K562 (cell line): Measurements from ENCODE around the gene CTDSP2. TPM values are rescaled to one million over a fixed set of nuclear protein-coding genes. Genes with fewer than 3 reads are reported as not detected.

Experiments used
- ATAC-seq: fragments of 200-7000 bp; cut with Tn5 transposase; 3 replicates; pipeline ENCODE4 v1.9.1; 2020; ENCODE audit warnings: moderate library complexity
- BruUV-seq: library from RNA; stranded (reverse); fragments of 400-500 nt; replicated peaks from 2 replicates; lab custom pipeline; 2021; lab: Mats Ljungman, UMichigan
- CTCF ChIA-PET: fragments of 300-600 bp; formaldehyde crosslinking; extraction: SDS; loops from one replicate; lab custom pipeline; 2021; ENCODE audit warnings: low intra/inter-chr PET ratio; lab: Yijun Ruan, JAX
- POLR2A ChIA-PET: fragments of 300-600, 350-650 bp; sonication (Branson Sonifier 250); formaldehyde crosslinking; extraction: SDS; loops from one replicate; lab custom pipeline; 2021; ENCODE audit warnings: antibody characterized with exemption, inconsistent platforms; lab: Yijun Ruan, JAX
- DNase-seq, 4 experiments: peaks; one replicate each; pipeline versions ENCODE4 v3.0.0 to v3.0.0-alpha.2; 2011 to 2018; ENCODE audit warnings: low spot score in 3 of 4, mixed read lengths in 3 of 4; ENCODE audit errors: extremely low read depth in 1 of 4
- FAIRE-seq: peaks from 2 replicates; lab custom pipeline; 2011; peaks lifted over from hg19 to GRCh38; lab: Jason Lieb, UNC
- H2AFZ ChIP-seq: 2 replicates; pipeline ENCODE4 v1.6.0; 2011; ENCODE audit warnings: low read depth, low read length, control low read depth, inconsistent platforms
- H3K27ac ChIP-seq: fragments of 200-600 bp; 3 replicates; pipeline ENCODE4 v1.8.0; 2011; ENCODE audit warnings: low read depth, mild to moderate bottlenecking, control low read depth, inconsistent platforms, low read length, moderate library complexity, mixed read lengths; ENCODE audit errors: extremely low read depth
- H3K27me3 ChIP-seq, 2 experiments: fragments of 300-600 bp in 1 of 2; 2 replicates in 1 of 2; 3 replicates in 1 of 2; pipeline versions ENCODE4 v1.6.0 to v1.8.0; 2011; ENCODE audit warnings: inconsistent platforms in 2 of 2, low read length in 2 of 2, mild to moderate bottlenecking in 1 of 2, mixed read lengths in 1 of 2, moderate library complexity in 1 of 2; ENCODE audit not compliant: control insufficient read depth in 2 of 2, insufficient read depth in 2 of 2
- H3K36me3 ChIP-seq: fragments of 300-600 bp; 3 replicates; pipeline ENCODE4 v1.8.0; 2011; ENCODE audit warnings: mild to moderate bottlenecking, low read length, inconsistent platforms; ENCODE audit not compliant: control insufficient read depth, insufficient read depth
- H3K4me1 ChIP-seq, 2 experiments: fragments of 200-600 bp in 1 of 2; replicated peaks in 1 of 2; 2 replicates in 1 of 2; 3 replicates in 1 of 2; pipeline versions ENCODE4 v1.5.1 to v1.8.0; 2011; ENCODE audit warnings: inconsistent platforms in 2 of 2, low read length in 2 of 2, mild to moderate bottlenecking in 1 of 2, mixed read lengths in 1 of 2, moderate library complexity in 1 of 2; ENCODE audit not compliant: control insufficient read depth in 2 of 2, insufficient read depth in 2 of 2
- H3K4me2 ChIP-seq: 2 replicates; pipeline ENCODE4 v1.6.1; 2011; ENCODE audit warnings: low read length, control low read depth, inconsistent platforms, mixed read lengths; ENCODE audit not compliant: insufficient read depth
- H3K4me3 ChIP-seq: fragments of 200-600 bp; sonication (generic), shearing (Covaris generic); 2 replicates; pipeline ENCODE4 v1.5.1; 2016; ENCODE audit warnings: control low read depth, inconsistent platforms
- H3K79me2 ChIP-seq: fragments of 200-600 bp; 3 replicates; pipeline ENCODE4 v1.8.0; 2011; ENCODE audit warnings: low read length, inconsistent platforms; ENCODE audit not compliant: control insufficient read depth, insufficient read depth
- H3K9ac ChIP-seq, 2 experiments: 2 replicates each; pipeline versions ENCODE4 v1.6.0 to v1.6.1; 2011; ENCODE audit warnings: low read depth in 2 of 2, low read length in 2 of 2, control low read depth in 1 of 2, inconsistent platforms in 1 of 2, mild to moderate bottlenecking in 1 of 2, mixed read lengths in 1 of 2; ENCODE audit not compliant: insufficient read depth in 1 of 2
- H3K9me1 ChIP-seq: one replicate; pipeline ENCODE4 v1.6.0; 2011; ENCODE audit warnings: inconsistent platforms, mild to moderate bottlenecking, low read length, moderate library complexity; ENCODE audit not compliant: control insufficient read depth, insufficient read depth
- H3K9me3 ChIP-seq: replicated peaks from 2 replicates; pipeline ENCODE4 v1.5.1; 2011; ENCODE audit warnings: low read depth, low read length, inconsistent platforms; ENCODE audit not compliant: control insufficient read depth, insufficient read depth
- H4K20me1 ChIP-seq: replicated peaks from 2 replicates; pipeline ENCODE4 v1.6.1; 2011; ENCODE audit warnings: low read length, inconsistent platforms, mixed read lengths; ENCODE audit not compliant: control insufficient read depth, insufficient read depth
- GMEB1 ChIP-seq: fragments of 250-450 bp; sonication (Bioruptor Pico); IDR thresholded peaks from 2 replicates; pipeline ENCODE4 v1.4.0; 2020; ENCODE audit warnings: mild to moderate bottlenecking
- HNRNPL ChIP-seq: fragments of 200-400 bp; formaldehyde crosslinking; IDR thresholded peaks from 2 replicates; pipeline ENCODE4 v1.6.1; 2017; ENCODE audit warnings: low read depth, mild to moderate bottlenecking, low read length
- LARP7 ChIP-seq: fragments of 450-650 bp; IDR thresholded peaks from 2 replicates; pipeline ENCODE4 v1.6.1; 2016
- NR2C1 ChIP-seq, 2 experiments: fragments of 450-650 bp; IDR thresholded peaks; 2 replicates each; pipeline ENCODE4 v1.6.1; 2017; ENCODE audit warnings: mild to moderate bottlenecking in 2 of 2, antibody characterized with exemption in 1 of 2, inconsistent platforms in 1 of 2, missing compliant biosample characterization in 1 of 2, missing genetic modification characterization in 1 of 2
- NR2C2 ChIP-seq, 2 experiments: fragments of 200-800 bp in 1 of 2; sonication (Bioruptor generic) in 1 of 2; sonication (generic) in 1 of 2; formaldehyde crosslinking in 1 of 2; IDR thresholded peaks; 2 replicates each; pipeline versions ENCODE4 v1.6.1 to v1.8.0; 2016 to 2022; ENCODE audit warnings: mild to moderate bottlenecking in 1 of 2, missing compliant biosample characterization in 1 of 2, missing genetic modification characterization in 1 of 2, missing genetic modification reagents in 1 of 2
- RBM39 ChIP-seq: fragments of 200-400 bp; formaldehyde crosslinking; optimal IDR thresholded peaks from 2 replicates; pipeline ENCODE3; 2018; ENCODE audit warnings: low read depth, low read length
- YY1 ChIP-seq, 3 experiments: IDR thresholded peaks; 2 replicates each; pipeline ENCODE4 v1.6.1; 2011; ENCODE audit warnings: low read length in 2 of 3, mild to moderate bottlenecking in 2 of 3, moderate library complexity in 2 of 3, borderline replicate concordance in 1 of 3, control low read depth in 1 of 3, low read depth in 1 of 3; ENCODE audit not compliant: insufficient read depth in 3 of 3, insufficient replicate concordance in 2 of 3, control insufficient read depth in 1 of 3, insufficient read length in 1 of 3; ENCODE audit errors: extremely low read depth in 1 of 3
- ZNF384 ChIP-seq: IDR thresholded peaks from 2 replicates; pipeline ENCODE4 v1.6.1; 2012; ENCODE audit warnings: low read depth, low read length, improper control_type of control experiment
- ZNF589 ChIP-seq: fragments of 200-800 bp; sonication (Bioruptor generic); IDR thresholded peaks from 2 replicates; pipeline ENCODE4 v1.6.1; 2016; ENCODE audit warnings: low read depth, missing genetic modification characterization, missing compliant biosample characterization
- WGBS: fragments of 100-300 bp; shearing (Covaris generic); methylation state at CpG from one replicate; pipeline ENCODE4 v1.1.6; 2016; ENCODE audit warnings: low coverage, mixed read lengths; ENCODE audit not compliant: insufficient coverage; ENCODE audit errors: missing lambda C conversion rate; 5-methylcytosine and 5-hydroxymethylcytosine counted together
- in situ Hi-C: fragments of 300-500 bp; cut with MboI; formaldehyde crosslinking; loops from 4 replicates; pipeline ENCODE4 v1.15.0; 2018; ENCODE audit warnings: inconsistent platforms, mixed read lengths
- intact Hi-C: fragments of 100-400 bp; cut with micrococcal nuclease; formaldehyde crosslinking; loops from 2 replicates; pipeline ENCODE4 v1.14.2; 2022
- polyA plus RNA-seq, 8 experiments: library from polyadenylated mRNA; depleted of rRNA in 4 of 8; stranded (reverse) in 5 of 8; unstranded in 3 of 8; fragments of >200 nt; fragmentation: Nextera tagmentation in 2 of 8; fragmentation: Illumina TruSeq in 1 of 8; extraction: Ambion mirVana in 2 of 8; extraction: Trizol in 1 of 8; gene quantifications; 2 replicates each; pipeline versions ENCODE4 v1.2.1 to v1.2.3, GENCODE V29; 2011 to 2014; ENCODE audit warnings: inconsistent platforms in 1 of 8, missing spikeins in 1 of 8
- total RNA-seq, 7 experiments: library from RNA; depleted of rRNA in 6 of 7; stranded (reverse); fragments of >200 nt in 6 of 7; fragmentation: Illumina TruSeq in 2 of 7; extraction: Trizol in 2 of 7; gene quantifications; 2 replicates each; pipeline versions ENCODE4 v1.2.1 to v1.2.3, GENCODE V29; 2011 to 2021; ENCODE audit warnings: low replicate concordance in 1 of 7
- TF ChIP-seq, protein P1 (sequence below): sonication (generic); formaldehyde crosslinking; IDR thresholded peaks from 2 replicates; pipeline ENCODE4 v1.8.0; 2022; ENCODE audit warnings: mild to moderate bottlenecking, missing genetic modification reagents

The CTDSP2 gene
- total and polyA plus RNA-seq, 9 of the 15 experiments (the other 6 are each of a cell fraction or from before 2014, with no cell fraction given): 20.4 to 108 (median 47.7) TPM

DNA sequence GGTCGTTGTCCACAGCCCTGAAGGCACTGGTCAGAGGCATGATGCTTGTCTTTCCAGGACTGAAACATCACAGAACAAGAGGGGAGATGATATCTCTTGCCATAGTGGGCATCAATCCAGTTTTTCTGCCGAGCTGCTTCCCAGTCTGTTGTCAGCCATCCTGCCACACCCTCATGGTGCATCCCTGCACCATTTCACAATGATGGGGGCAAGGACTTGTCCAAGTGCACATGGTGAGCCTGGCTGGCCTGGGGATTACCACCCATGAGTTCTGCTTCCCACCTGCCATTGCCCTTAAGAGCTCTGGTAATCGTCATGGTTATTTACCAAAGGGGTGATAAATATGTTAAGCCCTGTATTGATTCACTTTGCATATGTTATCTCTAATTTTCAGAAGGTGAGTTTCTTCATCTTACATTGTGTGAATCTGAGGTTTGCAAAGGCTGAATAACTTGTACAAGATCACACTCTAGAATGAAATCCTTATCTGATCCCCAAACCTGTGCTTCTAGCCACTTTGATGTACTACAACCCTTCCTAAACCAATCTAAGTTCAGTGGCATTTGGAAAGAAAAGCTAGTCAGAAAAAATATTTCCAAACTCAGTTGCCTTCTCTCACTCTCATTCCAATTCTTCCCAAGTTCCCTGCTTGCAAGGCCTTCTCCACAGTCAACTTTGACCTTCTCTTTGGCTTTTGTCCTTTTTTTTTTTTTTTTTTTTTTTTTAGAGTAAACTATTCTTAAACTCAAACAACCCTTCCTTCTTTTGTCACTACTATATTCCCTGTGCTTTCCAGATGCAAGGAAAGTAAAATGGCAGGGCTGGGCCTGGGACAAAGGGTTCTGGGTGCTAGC lies 30.3 kb downstream of the CTDSP2 start:
- FAIRE-seq (peak; percentile 71), ATAC-seq (no peak), DNase-seq (no peak)
- Histone ChIP-seq H3K9me1 (peaks cover 4% of the 10 kb centered on the region), H3K4me2 (no peak overlapping the region), H3K27ac (peak overlapping the region; percentile 37; the same call in 1 of the 3 replicates), H3K9me3 (no peaks in the 10 kb centered on the region), H3K9ac (peak overlapping the region in 1 of 2 experiments; percentile 23; a peak in 1 of 4 replicates), H2AFZ (peak overlapping the region; percentile 61), H3K4me3 (no peak overlapping the region), H3K79me2 (no peaks in the 10 kb centered on the region), H3K36me3 (peaks cover under 1% of the 10 kb centered on the region; the same call in 1 of the 3 replicates), H3K27me3 (no peaks in the 10 kb centered on the region), H3K4me1 (peaks cover 9 to 17% of the 10 kb centered on the region in 2 experiments; a peak in 3 of 5 replicates), H4K20me1 (no peaks in the 10 kb centered on the region; the same call in 1 of the 2 replicates)
- peak; percentile 46; the same call in 1 of the 2 replicates for TF ChIP-seq NR2C1 (IDR thresholded peaks at IDR 0.05)
- TF ChIP-seq NR2C1 (tag; IDR thresholded peaks at IDR 0.05): no peak
- TF ChIP-seq HNRNPL: no peak
- peak in 1 of 3 experiments; percentile 53 for TF ChIP-seq YY1 (IDR thresholded peaks at IDR 0.05; ENCODE audit: borderline replicate concordance in 1 of 3, control insufficient read depth in 1 of 3, extremely low read depth in 1 of 3, insufficient read depth in 3 of 3, insufficient read length in 1 of 3, insufficient replicate concordance in 2 of 3, low read depth in 1 of 3, low read length in 2 of 3)
- TF ChIP-seq ZNF589 (CRISPR knock-in tag): 0 out of 2 replicates have a peak, but pooled peaks have one; percentile 25
- TF ChIP-seq LARP7: no peak
- no peak for TF ChIP-seq RBM39
- TF ChIP-seq NR2C2 (CRISPR knock-in tag; IDR thresholded peaks at IDR 0.05): no peak
- TF ChIP-seq NR2C2 (tag; IDR thresholded peaks at IDR 0.05): peak; percentile 63
- TF ChIP-seq ZNF384: 0 out of 2 replicates have a peak, but pooled peaks have one; percentile 4
- no peak for TF ChIP-seq GMEB1
- TF ChIP-seq, protein P1, sequence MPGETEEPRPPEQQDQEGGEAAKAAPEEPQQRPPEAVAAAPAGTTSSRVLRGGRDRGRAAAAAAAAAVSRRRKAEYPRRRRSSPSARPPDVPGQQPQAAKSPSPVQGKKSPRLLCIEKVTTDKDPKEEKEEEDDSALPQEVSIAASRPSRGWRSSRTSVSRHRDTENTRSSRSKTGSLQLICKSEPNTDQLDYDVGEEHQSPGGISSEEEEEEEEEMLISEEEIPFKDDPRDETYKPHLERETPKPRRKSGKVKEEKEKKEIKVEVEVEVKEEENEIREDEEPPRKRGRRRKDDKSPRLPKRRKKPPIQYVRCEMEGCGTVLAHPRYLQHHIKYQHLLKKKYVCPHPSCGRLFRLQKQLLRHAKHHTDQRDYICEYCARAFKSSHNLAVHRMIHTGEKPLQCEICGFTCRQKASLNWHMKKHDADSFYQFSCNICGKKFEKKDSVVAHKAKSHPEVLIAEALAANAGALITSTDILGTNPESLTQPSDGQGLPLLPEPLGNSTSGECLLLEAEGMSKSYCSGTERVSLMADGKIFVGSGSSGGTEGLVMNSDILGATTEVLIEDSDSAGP (CRISPR knock-in tag): no peak
- in situ Hi-C loops: no loop called here
- intact Hi-C loops: no loop called here
- no TSS peak for BruUV-seq
- CTCF ChIA-PET: interaction anchor here (1.1 kb wide), 1 partner anchor 89 kb away, joined by 6 read pairs; no protein-coding TSS in a partner anchor
- POLR2A ChIA-PET: interaction anchor here (0.5 to 1.3 kb wide), 7 partner anchors 9 to 30 kb away, joined by 3 to 5 read pairs (median 4); no protein-coding TSS in a partner anchor
- WGBS: 40% methylated on average over 3 of the region's 3 CpGs
